MM.1S (cell line): ENCODE results near the gene TMEM72.

ENCODE experiments used
- DNase-seq: peaks from one replicate; pipeline ENCODE4 v3.0.0-alpha.2; 2015
- H2AFZ ChIP-seq: fragments of 300-600 bp; sonication (generic); 2 replicates; pipeline ENCODE4 v1.6.0; 2016; ENCODE audit warnings: antibody characterized with exemption, low read length
- H3F3A ChIP-seq: fragments of 300-600 bp; sonication (generic); 2 replicates; pipeline ENCODE4 v1.6.1; 2016; ENCODE audit warnings: mild to moderate bottlenecking, antibody characterized with exemption, low read length, moderate library complexity, mixed read lengths; ENCODE audit not compliant: insufficient read depth
- H3K27ac ChIP-seq: fragments of 300-600 bp; sonication (generic); 2 replicates; pipeline ENCODE4 v1.5.1; 2016; ENCODE audit warnings: mild to moderate bottlenecking, low read length
- H3K27me3 ChIP-seq: fragments of 300-600 bp; sonication (generic); replicated peaks from 2 replicates; pipeline ENCODE4 v1.6.0; 2016; ENCODE audit warnings: low read length; ENCODE audit not compliant: insufficient read depth
- H3K36me3 ChIP-seq: fragments of 300-600 bp; sonication (generic); replicated peaks from 2 replicates; pipeline ENCODE4 v1.6.1; 2016; ENCODE audit warnings: mild to moderate bottlenecking, low read length, mixed read lengths; ENCODE audit not compliant: insufficient read depth
- H3K4me1 ChIP-seq: fragments of 300-600 bp; sonication (generic); 2 replicates; pipeline ENCODE4 v1.6.1; 2016; ENCODE audit warnings: low read length, mixed read lengths
- H3K4me2 ChIP-seq: fragments of 300-600 bp; sonication (generic); 2 replicates; pipeline ENCODE4 v1.6.0; 2016; ENCODE audit warnings: low read depth, low read length
- H3K4me3 ChIP-seq: fragments of 300-600 bp; sonication (generic); 2 replicates; pipeline ENCODE4 v1.5.1; 2016; ENCODE audit warnings: low read length, mixed read lengths
- H3K79me2 ChIP-seq: fragments of 300-600 bp; sonication (generic); 2 replicates; pipeline ENCODE4 v1.6.1; 2016; ENCODE audit warnings: mixed run types, low read length, mixed read lengths
- H3K9ac ChIP-seq: fragments of 300-600 bp; sonication (generic); 2 replicates; pipeline ENCODE4 v1.6.1; 2016; ENCODE audit warnings: low read length, mixed read lengths
- H3K9me2 ChIP-seq: fragments of 300-600 bp; sonication (generic); replicated peaks from 2 replicates; pipeline ENCODE4 v1.6.1; 2016; ENCODE audit warnings: mild to moderate bottlenecking, low read length, mixed read lengths; ENCODE audit not compliant: insufficient read depth
- H3K9me3 ChIP-seq: fragments of 300-600 bp; sonication (generic); replicated peaks from 2 replicates; pipeline ENCODE4 v1.6.1; 2016; ENCODE audit warnings: mild to moderate bottlenecking, low read length, mixed read lengths; ENCODE audit not compliant: insufficient read depth
- H4K20me1 ChIP-seq: fragments of 300-600 bp; sonication (generic); 2 replicates; pipeline ENCODE4 v1.6.1; 2016; ENCODE audit warnings: mild to moderate bottlenecking, low read length, moderate library complexity, mixed read lengths; ENCODE audit not compliant: insufficient read depth
- CTCF ChIP-seq: fragments of 300-600 bp; sonication (generic); IDR thresholded peaks from 2 replicates; pipeline ENCODE4 v1.5.1; 2016; ENCODE audit warnings: antibody characterized with exemption, low read length, mixed read lengths
- EZH2 ChIP-seq: fragments of 300-600 bp; sonication (generic); optimal IDR thresholded peaks from 2 replicates; pipeline ENCODE3; 2017; ENCODE audit warnings: low read depth, mild to moderate bottlenecking, antibody characterized with exemption, low read length, mixed read lengths
- EZH2phosphoT487 ChIP-seq: fragments of 300-600 bp; sonication (generic); IDR thresholded peaks from 2 replicates; pipeline ENCODE4 v1.6.1; 2018; ENCODE audit warnings: antibody characterized with exemption, low read length

The TMEM72 gene

DNA sequence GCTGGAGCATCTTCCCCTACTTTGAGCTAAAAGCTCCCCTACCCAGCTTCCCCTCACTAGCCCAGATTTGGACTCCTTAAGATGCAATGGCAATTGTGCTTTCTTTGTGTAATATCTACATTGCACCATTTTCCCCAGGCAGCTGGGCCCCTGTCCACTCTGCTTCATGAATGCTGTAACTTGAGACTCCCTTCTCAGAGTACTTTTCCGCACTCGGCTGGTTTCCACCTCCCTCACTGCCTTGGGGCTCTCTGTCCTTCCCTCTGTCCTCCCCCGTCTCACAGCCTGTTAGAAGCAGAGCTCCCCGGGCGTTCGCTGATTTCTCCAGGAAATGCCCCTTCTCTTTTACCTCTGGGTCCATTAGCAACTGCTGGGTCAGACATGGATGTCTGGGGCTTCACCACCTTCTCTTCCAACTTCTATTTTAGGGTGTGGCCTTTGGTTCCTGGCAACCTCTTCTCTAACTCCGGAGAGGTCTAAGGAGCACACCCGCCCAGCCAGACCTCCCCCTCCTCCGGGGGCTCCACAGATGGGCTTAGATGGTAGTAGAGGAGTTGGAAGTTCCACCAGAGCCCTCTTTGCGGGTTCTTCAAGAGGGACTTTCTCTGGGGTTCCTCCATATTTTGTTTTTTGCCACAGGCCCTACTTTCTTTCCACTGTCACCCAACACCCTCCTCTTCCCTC lies 2.9 kb upstream of the TMEM72 start:
- H2AFZ ChIP-seq = no peak overlapping the region
- no peaks in the 10 kb centered on the region for H3F3A ChIP-seq
- H3K9me2 ChIP-seq = no peaks in the 10 kb centered on the region
- TF ChIP-seq EZH2 (no peak), CTCF (no peak)
- no peak overlapping the region for H3K4me2 ChIP-seq
- H3K79me2 ChIP-seq = no peaks in the 10 kb centered on the region
- H3K9me3 ChIP-seq = no peaks in the 10 kb centered on the region
- no peak for DNase-seq
- no peak overlapping the region for H3K4me3 ChIP-seq
- H3K4me1 ChIP-seq = peaks cover 4% of the 10 kb centered on the region; the same call in 1 of the 2 replicates
- H3K27me3 ChIP-seq = no peaks in the 10 kb centered on the region
- H3K36me3 ChIP-seq = no peaks in the 10 kb centered on the region
- no peak overlapping the region for H3K9ac ChIP-seq
- no peak overlapping the region for H3K27ac ChIP-seq
- H4K20me1 ChIP-seq = no peaks in the 10 kb centered on the region

- Histone ChIP-seq H3F3A (no peaks in the 10 kb centered on the region), H3K4me2 (no peak overlapping the region), H3K4me3 (no peak overlapping the region), H3K9me2 (no peaks in the 10 kb centered on the region), H2AFZ (no peak overlapping the region), H4K20me1 (no peaks in the 10 kb centered on the region), H3K27me3 (no peaks in the 10 kb centered on the region), H3K36me3 (no peaks in the 10 kb centered on the region), H3K4me1 (peaks cover 13% of the 10 kb centered on the region), H3K27ac (no peak overlapping the region), H3K9ac (no peak overlapping the region), H3K79me2 (no peaks in the 10 kb centered on the region), H3K9me3 (no peaks in the 10 kb centered on the region)
- TF ChIP-seq EZH2 = no peak
- no peak for TF ChIP-seq CTCF
- TF ChIP-seq EZH2phosphoT487 = no peak
- no peak for DNase-seq
Measured at GRCh38 chr10:44908936-44909630, 2.1 kb upstream of the TMEM72 start.

DNA sequence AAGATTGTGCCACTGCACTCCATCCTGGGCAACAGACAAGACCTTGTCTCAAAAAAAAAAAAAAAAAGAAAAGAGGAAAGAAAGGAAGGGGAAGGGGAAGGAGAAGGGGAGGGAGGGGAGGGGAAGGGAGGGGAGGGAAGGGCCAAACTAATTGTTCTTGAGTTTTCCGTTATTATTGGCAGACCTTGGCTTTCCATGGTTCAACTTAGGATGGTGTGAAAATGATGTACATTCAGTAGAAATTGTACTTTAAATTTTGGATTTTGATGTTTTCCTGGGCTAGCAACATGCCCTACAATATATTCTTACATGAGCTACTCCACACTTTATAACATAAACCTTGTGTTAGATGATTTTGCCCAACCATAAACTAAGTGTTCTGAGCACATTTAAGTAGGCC lies 1.2 kb upstream of the TMEM72 start:
- no peak overlapping the region for H3K4me2 ChIP-seq

More for the DNA sequence above, 1.2 kb upstream of the TMEM72 start:
- DNase-seq = no peak
- Histone ChIP-seq H4K20me1 (no peaks in the 10 kb centered on the region), H3K4me1 (peaks cover 14% of the 10 kb centered on the region), H2AFZ (no peak overlapping the region), H3K79me2 (no peaks in the 10 kb centered on the region), H3K9ac (no peak overlapping the region), H3F3A (no peaks in the 10 kb centered on the region), H3K9me2 (no peaks in the 10 kb centered on the region), H3K27me3 (no peaks in the 10 kb centered on the region), H3K4me3 (no peak overlapping the region), H3K9me3 (no peaks in the 10 kb centered on the region), H3K36me3 (no peaks in the 10 kb centered on the region), H3K27ac (no peak overlapping the region)
- TF ChIP-seq EZH2phosphoT487 (no peak), EZH2 (no peak), CTCF (no peak)
